Liver (tissue), 9 donors: ENCODE data around the gene GJB1. TPM values are rescaled to one million over a fixed set of nuclear protein-coding genes. Genes with fewer than 3 reads are reported as not detected.

Source experiments
- DNase-seq: peaks from one replicate; pipeline ENCODE4 v3.0.0-alpha.2; 2017; ENCODE audit warnings: low spot score
- H3K27ac ChIP-seq, 2 donors: one replicate each; pipeline ENCODE4 v1.7.0; 2013; ENCODE audit warnings: inconsistent platforms in 2 of 2, low read length in 2 of 2, control low read depth in 1 of 2, low read depth in 1 of 2, mild to moderate bottlenecking in 1 of 2
- H3K27me3 ChIP-seq, 4 donors: one replicate each; pipeline versions ENCODE4 v1.6.1 to v1.7.0; 2013; ENCODE audit warnings: low read length in 3 of 4, inconsistent platforms in 1 of 4, mild to moderate bottlenecking in 1 of 4, moderate library complexity in 1 of 4; ENCODE audit not compliant: control insufficient read depth in 4 of 4, insufficient read depth in 4 of 4
- H3K36me3 ChIP-seq, 4 donors: one replicate each; pipeline versions ENCODE4 v1.6.1 to v1.7.0; 2013; ENCODE audit warnings: low read length in 3 of 4, mild to moderate bottlenecking in 3 of 4, low read depth in 1 of 4, moderate library complexity in 1 of 4; ENCODE audit not compliant: control insufficient read depth in 4 of 4, insufficient read depth in 3 of 4
- H3K4me1 ChIP-seq, 4 donors: one replicate each; pipeline versions ENCODE4 v1.6.1 to v1.7.0; 2013; ENCODE audit warnings: low read length in 3 of 4, mild to moderate bottlenecking in 3 of 4, moderate library complexity in 1 of 4; ENCODE audit not compliant: control insufficient read depth in 4 of 4, insufficient read depth in 4 of 4
- H3K4me3 ChIP-seq, 3 donors: one replicate each; pipeline versions ENCODE4 v1.6.1 to v1.7.0; 2013; ENCODE audit warnings: low read length in 3 of 3, control low read depth in 1 of 3, low read depth in 1 of 3, mild to moderate bottlenecking in 1 of 3
- H3K9ac ChIP-seq, 2 donors: one replicate each; pipeline ENCODE4 v1.7.0; 2013; ENCODE audit warnings: low read length in 2 of 2, mild to moderate bottlenecking in 2 of 2, moderate library complexity in 2 of 2, control low read depth in 1 of 2, low read depth in 1 of 2
- H3K9me3 ChIP-seq, 4 donors: one replicate each; pipeline versions ENCODE4 v1.6.1 to v1.7.0; 2013; ENCODE audit warnings: low read length in 3 of 4; ENCODE audit not compliant: control insufficient read depth in 4 of 4
- EGR1 ChIP-seq, 2 donors: IDR thresholded peaks; 2 replicates each; pipeline ENCODE4 v1.6.1; 2016 to 2018; ENCODE audit warnings: antibody characterized with exemption in 2 of 2, low read depth in 2 of 2
- GABPA ChIP-seq, 2 donors: IDR thresholded peaks in 1 of 2; conservative IDR thresholded peaks in 1 of 2; 2 replicates each; pipeline ENCODE4 v1.6.1; 2016; ENCODE audit warnings: antibody characterized with exemption in 2 of 2, mild to moderate bottlenecking in 1 of 2, moderate library complexity in 1 of 2
- HNF4A ChIP-seq, 2 donors: conservative IDR thresholded peaks; 2 replicates each; pipeline ENCODE4 v1.6.1; 2016; ENCODE audit warnings: antibody characterized with exemption in 2 of 2, mild to moderate bottlenecking in 2 of 2
- HNF4G ChIP-seq: IDR thresholded peaks from 2 replicates; pipeline ENCODE4 v1.6.1; 2016; ENCODE audit warnings: antibody characterized with exemption
- JUND ChIP-seq, 2 donors: IDR thresholded peaks; 2 replicates each; pipeline ENCODE4 v1.6.1; 2016; ENCODE audit warnings: antibody characterized with exemption in 2 of 2
- MAX ChIP-seq: IDR thresholded peaks from 2 replicates; pipeline ENCODE4 v1.6.1; 2016; ENCODE audit warnings: antibody characterized with exemption
- NR2F2 ChIP-seq: IDR thresholded peaks from 2 replicates; pipeline ENCODE4 v1.6.1; 2016; ENCODE audit warnings: antibody characterized with exemption
- RAD21 ChIP-seq, 2 donors: IDR thresholded peaks; 2 replicates each; pipeline ENCODE4 v1.6.1; 2016; ENCODE audit warnings: antibody characterized with exemption in 2 of 2, mild to moderate bottlenecking in 2 of 2
- REST ChIP-seq: IDR thresholded peaks from 2 replicates; pipeline ENCODE4 v1.6.1; 2016; ENCODE audit warnings: antibody characterized with exemption, mild to moderate bottlenecking
- RXRA ChIP-seq, 2 donors: IDR thresholded peaks; 2 replicates each; pipeline ENCODE4 v1.6.1; 2017 to 2018; ENCODE audit warnings: antibody characterized with exemption in 2 of 2, mild to moderate bottlenecking in 1 of 2
- TAF1 ChIP-seq: conservative IDR thresholded peaks from 2 replicates; pipeline ENCODE4 v1.6.1; 2016; ENCODE audit warnings: antibody characterized with exemption, mild to moderate bottlenecking
- YY1 ChIP-seq: IDR thresholded peaks from 2 replicates; pipeline ENCODE4 v1.6.1; 2016; ENCODE audit warnings: antibody characterized with exemption, mild to moderate bottlenecking
- ZBTB33 ChIP-seq: IDR thresholded peaks from 2 replicates; pipeline ENCODE4 v1.6.1; 2016; ENCODE audit warnings: antibody characterized with exemption
- WGBS: extraction: QIAGEN DNeasy Blood & Tissue Kit; methylation state at CpG from one replicate; pipeline ENCODE4 v1.1.7; 2013; 5-methylcytosine and 5-hydroxymethylcytosine counted together
- polyA plus RNA-seq, 2 donors: library from polyadenylated mRNA; stranded (reverse) in 1 of 2; unstranded in 1 of 2; fragments of 200-250 nt in 1 of 2; fragments of >200 nt in 1 of 2; fragmentation: Nextera tagmentation in 1 of 2; extraction: Ambion mirVana in 1 of 2; gene quantifications; one replicate each; pipeline versions ENCODE4 v1.2.1 to v1.2.3, GENCODE V29; 2013 to 2015
- total RNA-seq, 2 donors: library from RNA; depleted of rRNA; stranded (reverse); fragments of >200 nt; gene quantifications; one replicate each; pipeline ENCODE4 v1.2.3, GENCODE V29; 2014
- TF ChIP-seq, protein P1 (sequence below): IDR thresholded peaks from 2 replicates; pipeline ENCODE4 v1.6.1; 2016; ENCODE audit warnings: antibody characterized with exemption
- TF ChIP-seq, protein P2 (sequence below): fragments of 150-350 bp; IDR thresholded peaks from 2 replicates; pipeline ENCODE4 v1.5.1; 2017; ENCODE audit warnings: improper control_type of control experiment, low read depth, low read length; ENCODE audit not compliant: missing input control
- donor health status: healthy.
- donor health status: healthy.
- donor health status: healthy.
- donor health status: healthy.
- donor health status: healthy.

Gene GJB1
- total and polyA plus RNA-seq, 4 donors, result 77.1 to 251 (median 199) TPM

DNA sequence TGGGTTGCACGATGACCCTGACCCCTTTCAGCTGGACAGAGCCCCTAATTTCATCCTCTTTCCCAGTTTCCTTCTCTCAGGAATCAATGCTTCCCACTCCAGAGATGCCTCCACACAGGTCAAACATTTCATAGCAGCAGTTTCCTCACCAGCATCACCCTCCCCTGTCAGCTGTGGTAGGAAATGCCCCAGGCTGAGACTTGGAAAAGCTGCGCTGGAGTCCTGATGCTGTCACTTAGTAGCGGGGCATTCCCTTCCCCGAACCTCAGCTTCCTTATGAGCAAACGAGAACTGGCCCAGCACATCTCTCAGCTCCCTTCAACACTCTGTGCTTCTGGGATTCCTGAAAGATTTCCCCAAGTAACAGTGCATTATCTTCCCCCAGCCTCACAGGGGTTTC lies 2.7 kb downstream of the GJB1 start:
- Histone ChIP-seq H3K4me1 (peaks cover 13 to 73% (median 59%) of the 10 kb centered on the region in 4 donors), H3K4me3 (no peak overlapping the region), H3K9me3 (no peaks in the 10 kb centered on the region), H3K27me3 (no peaks in the 10 kb centered on the region), H3K9ac (no peak overlapping the region), H3K36me3 (peaks cover 2 to 7% (median 2%) of the 10 kb centered on the region in 4 donors), H3K27ac (peak overlapping the region in 1 of 2 donors; percentile 25)
- TF ChIP-seq, protein P1, sequence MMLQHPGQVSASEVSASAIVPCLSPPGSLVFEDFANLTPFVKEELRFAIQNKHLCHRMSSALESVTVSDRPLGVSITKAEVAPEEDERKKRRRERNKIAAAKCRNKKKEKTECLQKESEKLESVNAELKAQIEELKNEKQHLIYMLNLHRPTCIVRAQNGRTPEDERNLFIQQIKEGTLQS, result no peak
- no peak for TF ChIP-seq ZBTB33
- no peak for TF ChIP-seq TAF1
- TF ChIP-seq GABPA (IDR thresholded peaks at IDR 0.05 in 1 of 2, conservative IDR thresholded peaks at IDR 0.05 in 1 of 2), result no peak
- TF ChIP-seq NR2F2, result no peak
- TF ChIP-seq JUND (IDR thresholded peaks at IDR 0.05), result no peak
- TF ChIP-seq, protein P2, sequence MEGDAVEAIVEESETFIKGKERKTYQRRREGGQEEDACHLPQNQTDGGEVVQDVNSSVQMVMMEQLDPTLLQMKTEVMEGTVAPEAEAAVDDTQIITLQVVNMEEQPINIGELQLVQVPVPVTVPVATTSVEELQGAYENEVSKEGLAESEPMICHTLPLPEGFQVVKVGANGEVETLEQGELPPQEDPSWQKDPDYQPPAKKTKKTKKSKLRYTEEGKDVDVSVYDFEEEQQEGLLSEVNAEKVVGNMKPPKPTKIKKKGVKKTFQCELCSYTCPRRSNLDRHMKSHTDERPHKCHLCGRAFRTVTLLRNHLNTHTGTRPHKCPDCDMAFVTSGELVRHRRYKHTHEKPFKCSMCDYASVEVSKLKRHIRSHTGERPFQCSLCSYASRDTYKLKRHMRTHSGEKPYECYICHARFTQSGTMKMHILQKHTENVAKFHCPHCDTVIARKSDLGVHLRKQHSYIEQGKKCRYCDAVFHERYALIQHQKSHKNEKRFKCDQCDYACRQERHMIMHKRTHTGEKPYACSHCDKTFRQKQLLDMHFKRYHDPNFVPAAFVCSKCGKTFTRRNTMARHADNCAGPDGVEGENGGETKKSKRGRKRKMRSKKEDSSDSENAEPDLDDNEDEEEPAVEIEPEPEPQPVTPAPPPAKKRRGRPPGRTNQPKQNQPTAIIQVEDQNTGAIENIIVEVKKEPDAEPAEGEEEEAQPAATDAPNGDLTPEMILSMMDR, result no peak
- TF ChIP-seq RXRA (IDR thresholded peaks at IDR 0.05), result no peak
- no peak for TF ChIP-seq REST
- no peak for TF ChIP-seq EGR1 (IDR thresholded peaks at IDR 0.05; ENCODE audit: low read depth in 2 of 2)
- TF ChIP-seq YY1, result no peak
- no peak for DNase-seq
- 51% methylated on average over 5 of the region's 5 CpGs for WGBS

DNA sequence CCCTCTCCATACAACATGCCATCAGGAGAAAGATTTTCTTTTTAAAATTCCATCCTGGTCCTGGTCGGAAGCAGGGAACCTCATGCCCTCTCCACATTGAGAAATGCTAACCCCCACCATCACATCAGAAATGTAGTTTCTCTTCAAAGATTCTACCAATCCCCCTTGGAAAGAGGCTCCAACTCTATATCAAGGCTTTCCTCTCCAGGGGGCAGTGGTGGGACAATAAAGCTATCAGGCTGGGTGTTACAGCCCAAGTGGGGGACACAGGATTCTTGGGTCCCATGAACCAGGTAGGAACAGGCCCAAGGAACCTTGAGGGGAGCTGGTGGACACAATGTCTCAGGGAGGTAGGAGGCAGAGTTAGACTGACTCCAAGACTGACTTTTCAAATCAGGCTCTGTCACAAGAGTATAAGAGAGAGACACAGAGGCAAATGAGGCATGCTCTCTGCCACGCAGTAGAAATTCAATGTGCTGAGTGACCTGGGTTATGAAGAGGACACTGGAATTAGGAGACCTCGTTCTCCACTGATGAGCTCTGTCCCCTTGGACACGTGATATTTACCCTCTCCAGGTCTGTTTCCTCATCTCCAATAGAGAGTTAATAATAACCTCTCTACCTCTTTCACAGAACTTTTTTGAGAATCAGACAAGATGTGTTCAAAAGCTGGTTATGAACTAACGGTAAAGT lies 4.5 kb downstream of the GJB1 start:
- Histone ChIP-seq H3K4me3 (no peak overlapping the region), H3K9me3 (no peaks in the 10 kb centered on the region), H3K9ac (peak overlapping the region in 1 of 2 donors; percentile 50), H3K27me3 (no peaks in the 10 kb centered on the region), H3K27ac (peak overlapping the region; percentile 74 to 95), H3K4me1 (peaks cover 15 to 61% (median 49%) of the 10 kb centered on the region in 4 donors), H3K36me3 (peaks cover 0 to 7% (median under 1%) of the 10 kb centered on the region in 4 donors)
- no peak for DNase-seq
- WGBS, result 34% methylated on average over 5 of the region's 5 CpGs
- TF ChIP-seq YY1 (no peak), REST (no peak), NR2F2 (no peak), TAF1 (peak; percentile 21), GABPA (IDR thresholded peaks at IDR 0.05 in 1 of 2, conservative IDR thresholded peaks at IDR 0.05 in 1 of 2) (no peak), HNF4A (conservative IDR thresholded peaks at IDR 0.05) (no peak), HNF4G (no peak), MAX (no peak), EGR1 (IDR thresholded peaks at IDR 0.05; ENCODE audit: low read depth in 2 of 2) (no peak), RAD21 (IDR thresholded peaks at IDR 0.05) (peak; percentile 32 to 53)
- TF ChIP-seq, protein P1, result no peak
- TF ChIP-seq, protein P2, result peak; percentile 9
